B cell (primary cell): ENCODE data around the gene PDILT. TPM values are rescaled to one million over a fixed set of nuclear protein-coding genes. Genes with fewer than 3 reads are reported as not detected.
A peak's percentile ranks its signal among the peaks of the same experiment; 100 is the strongest.

ENCODE experiments used
- ATAC-seq: fragments of 200-7000 bp; cut with Tn5 transposase; one replicate; pipeline ENCODE4 v1.10.0; 2021; ENCODE audit warnings: low read depth, mild to moderate bottlenecking, moderate number of reproducible peaks, moderate library complexity
- CTCF ChIA-PET: fragments of 350-600 bp; sonication (Branson Sonifier 250); formaldehyde crosslinking; loops from one replicate; lab custom pipeline; 2021; ENCODE audit warnings: antibody characterized with exemption, inconsistent platforms; lab: Charles Lee
- POLR2A ChIA-PET: fragments of 350-600 bp; sonication (Branson Sonifier 250); formaldehyde crosslinking; loops from one replicate; lab custom pipeline; 2021; ENCODE audit warnings: antibody characterized with exemption; lab: Charles Lee
- DNase-seq: peaks from one replicate; pipeline ENCODE4 v3.0.0; 2013
- H2AFZ ChIP-seq: 2 replicates; pipeline ENCODE4 v1.6.1; 2012; ENCODE audit warnings: mild to moderate bottlenecking, low read depth, low read length; ENCODE audit not compliant: insufficient read depth, poor library complexity, severe bottlenecking
- H3K27ac ChIP-seq, 2 donors: 1 replicate in 1 of 2; 2 replicates in 1 of 2; pipeline ENCODE4 v1.5.1; 2012 to 2013; ENCODE audit warnings: low read length in 2 of 2, mild to moderate bottlenecking in 2 of 2, moderate library complexity in 1 of 2
- H3K27me3 ChIP-seq, 4 experiments: fragments of 200-600 bp in 1 of 4; sonication (generic) in 1 of 4; replicated peaks in 1 of 4; 1 replicate in 2 of 4; 2 replicates in 2 of 4; pipeline versions ENCODE4 v1.6.1 to v1.7.0; 2013 to 2016; ENCODE audit warnings: low read length in 3 of 4, mild to moderate bottlenecking in 2 of 4, mixed read lengths in 1 of 4, moderate library complexity in 1 of 4; ENCODE audit not compliant: insufficient read depth in 4 of 4, control insufficient read depth in 3 of 4; ENCODE audit errors: control extremely low read depth in 1 of 4
- H3K36me3 ChIP-seq, 2 experiments: replicated peaks in 1 of 2; 1 replicate in 1 of 2; 2 replicates in 1 of 2; pipeline versions ENCODE4 v1.6.1 to v1.7.1; 2013; ENCODE audit warnings: low read length in 1 of 2; ENCODE audit not compliant: insufficient read depth in 2 of 2, control insufficient read depth in 1 of 2; ENCODE audit errors: control extremely low read depth in 1 of 2, extremely low read depth in 1 of 2
- H3K4me1 ChIP-seq, 2 donors: fragments of 200-600 bp in 1 of 2; sonication (generic) in 1 of 2; 1 replicate in 1 of 2; 2 replicates in 1 of 2; pipeline versions ENCODE4 v1.5.1 to v1.6.1; 2013 to 2017; ENCODE audit warnings: low read length in 2 of 2; ENCODE audit not compliant: control insufficient read depth in 2 of 2, insufficient read depth in 2 of 2
- H3K4me2 ChIP-seq: replicated peaks from 2 replicates; pipeline ENCODE3; 2012; ENCODE audit warnings: mild to moderate bottlenecking, low read depth, low read length; ENCODE audit not compliant: poor library complexity, severe bottlenecking
- H3K4me3 ChIP-seq, 5 experiments: fragments of 200-600 bp in 1 of 5; sonication (generic) in 1 of 5; 1 replicate in 3 of 5; 2 replicates in 2 of 5; pipeline versions ENCODE4 v1.5.1 to v1.7.0; 2011 to 2016; ENCODE audit warnings: low read length in 4 of 5, mild to moderate bottlenecking in 4 of 5, low read depth in 2 of 5, control low read depth in 1 of 5, moderate library complexity in 1 of 5; ENCODE audit not compliant: insufficient read depth in 1 of 5; ENCODE audit errors: control extremely low read depth in 1 of 5, extremely low read depth in 1 of 5
- H3K79me2 ChIP-seq: fragments of 200-600 bp; sonication (generic); one replicate; pipeline ENCODE4 v1.6.0; 2016; ENCODE audit warnings: low read length; ENCODE audit not compliant: control insufficient read depth, insufficient read depth
- H3K9ac ChIP-seq: fragments of 200-600 bp; sonication (generic); 2 replicates; pipeline ENCODE4 v1.6.1; 2017; ENCODE audit warnings: mild to moderate bottlenecking, low read length, moderate library complexity
- H3K9me3 ChIP-seq, 3 donors: one replicate each; pipeline versions ENCODE4 v1.6.1 to v1.7.1; 2013; ENCODE audit warnings: low read length in 2 of 3; ENCODE audit not compliant: control insufficient read depth in 2 of 3, insufficient read depth in 1 of 3; ENCODE audit errors: control extremely low read depth in 1 of 3
- H4K20me1 ChIP-seq: 2 replicates; pipeline ENCODE4 v1.6.0; 2012; ENCODE audit warnings: mild to moderate bottlenecking, low read length; ENCODE audit not compliant: insufficient read depth, control insufficient read depth, poor library complexity, severe bottlenecking
- H3K27ac Mint-ChIP-seq: one replicate; pipeline ENCODE4 v1.8.0; 2021; ENCODE audit warnings: mixed read lengths
- H3K27me3 Mint-ChIP-seq: one replicate; pipeline ENCODE4 v1.8.0; 2021; ENCODE audit warnings: mixed read lengths
- H3K4me1 Mint-ChIP-seq: one replicate; pipeline ENCODE4 v1.8.0; 2021; ENCODE audit warnings: mixed read lengths
- H3K4me3 Mint-ChIP-seq: one replicate; pipeline ENCODE4 v1.8.0; 2021; ENCODE audit warnings: mixed read lengths
- H3K9me3 Mint-ChIP-seq: one replicate; pipeline ENCODE4 v1.8.0; 2022; ENCODE audit warnings: mixed read lengths; ENCODE audit not compliant: insufficient read depth
- EZH2 ChIP-seq: IDR thresholded peaks from 2 replicates; pipeline ENCODE4 v1.6.1; 2012; ENCODE audit warnings: borderline replicate concordance, low read depth, mild to moderate bottlenecking, moderate library complexity, low read length; ENCODE audit not compliant: insufficient read depth, poor library complexity, severe bottlenecking
- WGBS: methylation state at CpG from one replicate; pipeline ENCODE4 v1.1.5; 2013; ENCODE audit warnings: missing lambda C conversion rate; ENCODE audit not compliant: insufficient coverage; 5-methylcytosine and 5-hydroxymethylcytosine counted together
- intact Hi-C: fragments of 100-400 bp; cut with micrococcal nuclease; formaldehyde crosslinking; loops from one replicate; pipeline ENCODE4 v1.10.0; 2022
- polyA plus RNA-seq: library from polyadenylated mRNA; depleted of rRNA; stranded (reverse); fragments of >200 nt; gene quantifications from 2 replicates; pipeline ENCODE4 v1.2.3, GENCODE V29; 2012
- total RNA-seq, 2 donors: library from RNA; stranded (reverse); fragments of 120-200 nt in 1 of 2; gene quantifications; 1 replicate in 1 of 2; 2 replicates in 1 of 2; pipeline versions ENCODE4 v1.2.3 to v1.2.4, GENCODE V29; 2013 to 2022
- TF ChIP-seq, protein P1 (sequence below): fragments of 200-600 bp; IDR thresholded peaks from one replicate; pipeline ENCODE4 v1.8.0; 2022; ENCODE audit warnings: antibody characterized with exemption, mild to moderate bottlenecking

The PDILT gene
- total and polyA plus RNA-seq, 2 donors (not counting 1 experiment from before 2014, with no cell fraction given) = not detected

DNA sequence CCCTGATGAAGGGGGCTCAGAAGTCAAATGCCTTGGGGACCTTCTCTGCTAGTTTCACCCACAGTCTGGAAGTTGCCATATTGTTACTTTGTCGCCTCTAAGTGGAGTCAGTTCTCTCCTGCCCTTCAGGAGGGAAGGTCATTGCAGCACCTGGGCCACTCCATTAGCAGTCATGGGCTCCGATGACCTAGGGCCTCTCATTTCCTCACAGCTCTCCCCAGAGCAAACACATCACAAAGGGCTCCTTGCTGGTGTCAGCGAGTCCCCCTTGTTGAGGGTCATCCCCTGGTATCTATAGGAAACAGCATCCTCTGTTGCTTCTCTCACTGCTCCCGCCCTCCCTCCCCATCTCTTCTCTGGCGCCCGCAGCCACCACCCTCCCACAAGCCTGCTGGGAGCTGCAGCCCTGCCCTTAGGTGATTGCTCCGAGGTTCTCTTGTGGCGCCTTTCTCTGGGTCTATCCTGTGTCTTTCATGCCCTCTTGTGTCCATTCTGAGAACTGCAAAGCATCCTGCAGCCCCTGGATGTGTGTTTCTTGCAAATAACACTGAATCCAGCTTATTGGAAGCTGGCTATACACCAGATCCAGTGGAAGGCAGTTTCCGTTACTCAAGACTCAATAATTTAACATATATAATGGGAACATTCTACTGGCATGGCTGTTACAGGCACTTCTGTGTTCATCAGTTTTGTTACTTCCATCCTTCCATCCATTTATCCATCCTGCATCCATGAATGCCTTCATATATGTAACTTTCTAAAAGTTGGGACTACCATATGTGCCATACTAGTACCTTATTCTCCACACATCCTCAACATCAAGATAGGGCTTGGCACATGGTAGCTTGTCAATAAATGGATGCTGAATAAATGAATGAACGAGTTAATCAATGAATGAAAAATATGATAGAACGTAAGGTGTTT is 21.2 kb downstream of the PDILT start:
- peak; percentile 54 for DNase-seq
- Histone ChIP-seq H4K20me1 (no peaks in the 10 kb centered on the region), H3K27me3 (peaks cover 0 to 21% (median 1%) of the 10 kb centered on the region in 4 experiments), H3K4me2 (no peak overlapping the region), H3K4me3 (no peak overlapping the region), H3K4me1 (no peaks in the 10 kb centered on the region), H3K9me3 (peaks cover 0 to 3% (median 0%) of the 10 kb centered on the region in 3 donors), H3K36me3 (no peaks in the 10 kb centered on the region), H3K9ac (no peak overlapping the region), H2AFZ (no peak overlapping the region), H3K27ac (no peak overlapping the region), H3K79me2 (no peaks in the 10 kb centered on the region)
- POLR2A ChIA-PET = no interaction called here
- H3K27ac Mint-ChIP-seq = no peak overlapping the region
- peaks cover 2% of the 10 kb centered on the region for H3K4me1 Mint-ChIP-seq
- no peak for ATAC-seq
- WGBS = 29% methylated on average over 5 of the region's 11 CpGs
- TF ChIP-seq, protein P1, sequence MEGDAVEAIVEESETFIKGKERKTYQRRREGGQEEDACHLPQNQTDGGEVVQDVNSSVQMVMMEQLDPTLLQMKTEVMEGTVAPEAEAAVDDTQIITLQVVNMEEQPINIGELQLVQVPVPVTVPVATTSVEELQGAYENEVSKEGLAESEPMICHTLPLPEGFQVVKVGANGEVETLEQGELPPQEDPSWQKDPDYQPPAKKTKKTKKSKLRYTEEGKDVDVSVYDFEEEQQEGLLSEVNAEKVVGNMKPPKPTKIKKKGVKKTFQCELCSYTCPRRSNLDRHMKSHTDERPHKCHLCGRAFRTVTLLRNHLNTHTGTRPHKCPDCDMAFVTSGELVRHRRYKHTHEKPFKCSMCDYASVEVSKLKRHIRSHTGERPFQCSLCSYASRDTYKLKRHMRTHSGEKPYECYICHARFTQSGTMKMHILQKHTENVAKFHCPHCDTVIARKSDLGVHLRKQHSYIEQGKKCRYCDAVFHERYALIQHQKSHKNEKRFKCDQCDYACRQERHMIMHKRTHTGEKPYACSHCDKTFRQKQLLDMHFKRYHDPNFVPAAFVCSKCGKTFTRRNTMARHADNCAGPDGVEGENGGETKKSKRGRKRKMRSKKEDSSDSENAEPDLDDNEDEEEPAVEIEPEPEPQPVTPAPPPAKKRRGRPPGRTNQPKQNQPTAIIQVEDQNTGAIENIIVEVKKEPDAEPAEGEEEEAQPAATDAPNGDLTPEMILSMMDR = peak; percentile 79
- TF ChIP-seq EZH2 = no peak
- no peaks in the 10 kb centered on the region for H3K9me3 Mint-ChIP-seq
- H3K27me3 Mint-ChIP-seq = peaks cover 25% of the 10 kb centered on the region
- CTCF ChIA-PET = interaction anchor here (1.0 to 3.9 kb wide), 8 partner anchors 10 to 825 kb away, joined by 3 to 30 read pairs (median 6); no protein-coding TSS in a partner anchor
- intact Hi-C loops = loop anchor here (2.0 kb wide), 1 partner anchor 485 kb away; no protein-coding TSS in a partner anchor
- H3K4me3 Mint-ChIP-seq = no peak overlapping the region
